Adipocyte (in vitro differentiated cells): ENCODE measurements around the gene NR1D2.
A peak's percentile ranks its signal among the peaks of the same experiment; 100 is the strongest.

Experiments used
- DNase-seq: peaks from one replicate; pipeline ENCODE4 v3.0.0-alpha.2; 2015; ENCODE audit warnings: low read depth
- H3K27me3 ChIP-seq: replicated peaks from 2 replicates; pipeline ENCODE4 v1.7.0; 2013; ENCODE audit warnings: mild to moderate bottlenecking, low read length, moderate library complexity; ENCODE audit not compliant: control insufficient read depth, insufficient read depth
- H3K36me3 ChIP-seq: 2 replicates; pipeline ENCODE4 v1.7.0; 2013; ENCODE audit warnings: low read length, mild to moderate bottlenecking, moderate library complexity; ENCODE audit not compliant: control insufficient read depth, insufficient read depth, severe bottlenecking
- H3K4me1 ChIP-seq: 2 replicates; pipeline ENCODE4 v1.7.0; 2013; ENCODE audit warnings: mild to moderate bottlenecking, low read length, moderate library complexity; ENCODE audit not compliant: control insufficient read depth, insufficient read depth
- H3K4me3 ChIP-seq: 2 replicates; pipeline ENCODE4 v1.7.0; 2013; ENCODE audit warnings: mild to moderate bottlenecking, low read length, moderate library complexity
- H3K9ac ChIP-seq: 2 replicates; pipeline ENCODE4 v1.7.0; 2013; ENCODE audit warnings: mild to moderate bottlenecking, low read length, moderate library complexity
- H3K9me3 ChIP-seq: 2 replicates; pipeline ENCODE4 v1.7.0; 2013; ENCODE audit warnings: mild to moderate bottlenecking, low read length, moderate library complexity; ENCODE audit not compliant: control insufficient read depth

Gene NR1D2

DNA sequence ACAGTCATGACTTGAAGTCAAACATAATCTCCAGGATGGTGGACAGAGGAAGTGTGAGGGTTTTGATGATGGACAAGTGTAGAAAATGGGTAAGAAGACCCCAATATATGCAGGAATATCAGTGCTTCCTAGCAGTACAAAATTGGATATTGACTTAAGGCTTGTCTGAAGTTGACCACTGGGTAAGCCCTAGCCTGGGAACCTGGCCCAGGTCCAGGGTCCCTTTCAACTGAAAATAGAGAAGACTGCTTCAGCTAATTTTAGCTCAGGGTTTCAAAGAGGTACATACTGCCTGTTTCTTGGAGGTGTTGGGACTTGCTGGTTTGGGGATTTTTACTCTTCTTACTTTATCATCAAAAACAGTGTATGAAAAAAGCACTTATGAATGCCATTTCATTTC, 4.7 kb downstream of the NR1D2 start:
- H3K4me3 ChIP-seq = no peak overlapping the region
- no peaks in the 10 kb centered on the region for H3K9me3 ChIP-seq
- H3K9ac ChIP-seq = no peak overlapping the region
- no peaks in the 10 kb centered on the region for H3K36me3 ChIP-seq
- H3K27me3 ChIP-seq = no peaks in the 10 kb centered on the region
- H3K4me1 ChIP-seq = peaks cover 40% of the 10 kb centered on the region
- no peak for DNase-seq

DNA sequence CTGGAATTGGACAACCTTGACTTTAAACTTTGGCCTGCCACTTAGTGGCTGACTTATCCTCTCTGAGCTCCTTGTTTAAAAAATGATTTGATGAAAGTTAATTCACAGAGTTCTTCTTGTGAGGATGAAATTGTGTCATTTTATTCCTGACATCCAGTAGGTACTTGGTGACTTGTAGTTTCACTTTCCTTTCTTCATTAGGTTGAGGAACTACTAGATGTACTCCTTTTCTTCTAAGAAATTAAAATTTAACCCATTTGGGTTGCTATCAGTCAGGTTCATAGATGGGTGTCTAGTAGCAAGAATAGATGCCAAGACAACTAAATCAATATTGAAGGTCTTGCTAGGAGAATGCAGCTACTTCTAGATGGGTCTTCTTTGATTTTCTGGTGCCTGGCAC, 5.2 kb downstream of the NR1D2 start:
- Histone ChIP-seq H3K9me3 (no peaks in the 10 kb centered on the region), H3K9ac (no peak overlapping the region), H3K36me3 (no peaks in the 10 kb centered on the region), H3K4me3 (no peak overlapping the region), H3K4me1 (peaks cover 40% of the 10 kb centered on the region), H3K27me3 (no peaks in the 10 kb centered on the region)
- DNase-seq = no peak

GRCh38 chr3:23952646-23953045, 7.6 kb downstream of the NR1D2 start:
- Histone ChIP-seq H3K9me3 (no peaks in the 10 kb centered on the region), H3K4me3 (no peak overlapping the region), H3K9ac (no peak overlapping the region), H3K4me1 (peaks cover 25% of the 10 kb centered on the region), H3K27me3 (no peaks in the 10 kb centered on the region), H3K36me3 (no peaks in the 10 kb centered on the region)
- DNase-seq = no peak

GRCh38 chr3:23953523-23953922, 8.4 kb downstream of the NR1D2 start:
- Histone ChIP-seq H3K27me3 (no peaks in the 10 kb centered on the region), H3K9ac (no peak overlapping the region), H3K4me1 (peaks cover 20% of the 10 kb centered on the region), H3K4me3 (no peak overlapping the region), H3K36me3 (peaks cover 4% of the 10 kb centered on the region), H3K9me3 (no peaks in the 10 kb centered on the region)
- no peak for DNase-seq

DNA sequence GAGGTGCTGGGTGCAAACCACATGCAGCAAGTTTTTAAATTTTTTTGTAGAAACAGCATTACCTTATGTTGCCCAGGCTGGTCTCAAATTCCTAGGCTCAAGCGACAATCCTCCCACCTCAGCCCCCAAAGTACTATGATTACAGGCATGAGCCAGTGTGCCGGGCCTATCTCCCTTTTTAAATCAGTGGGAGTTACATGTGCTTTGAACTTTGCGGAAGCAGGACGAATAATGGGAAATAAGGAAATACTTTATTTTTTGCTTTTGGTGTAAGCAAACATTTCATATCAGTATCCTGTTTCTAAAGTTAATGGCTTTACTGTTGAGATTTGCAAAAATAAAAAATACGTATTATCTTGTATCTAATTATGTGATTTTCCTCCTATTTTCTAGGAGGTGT, 9.1 kb downstream of the NR1D2 start:
- Histone ChIP-seq H3K9ac (no peak overlapping the region), H3K36me3 (peaks cover 4% of the 10 kb centered on the region), H3K4me1 (peaks cover 22% of the 10 kb centered on the region), H3K4me3 (no peak overlapping the region), H3K27me3 (no peaks in the 10 kb centered on the region), H3K9me3 (no peaks in the 10 kb centered on the region)
- no peak for DNase-seq

GRCh38 chr3:23956701-23957100, 11.6 kb downstream of the NR1D2 start:
- Histone ChIP-seq H3K4me3 (no peak overlapping the region), H3K9me3 (no peaks in the 10 kb centered on the region), H3K9ac (no peak overlapping the region), H3K36me3 (peaks cover 19% of the 10 kb centered on the region), H3K27me3 (no peaks in the 10 kb centered on the region), H3K4me1 (peaks cover 16% of the 10 kb centered on the region)
- DNase-seq = no peak

- Histone ChIP-seq H3K36me3 (peaks cover 34% of the 10 kb centered on the region), H3K4me3 (no peak overlapping the region), H3K9me3 (no peaks in the 10 kb centered on the region), H3K4me1 (peaks cover 17% of the 10 kb centered on the region), H3K9ac (no peak overlapping the region), H3K27me3 (no peaks in the 10 kb centered on the region)
- DNase-seq = peak; percentile 76
These were observed 14.2 kb downstream of the NR1D2 start for GRCh38 chr3:23959135-23959900.

DNA sequence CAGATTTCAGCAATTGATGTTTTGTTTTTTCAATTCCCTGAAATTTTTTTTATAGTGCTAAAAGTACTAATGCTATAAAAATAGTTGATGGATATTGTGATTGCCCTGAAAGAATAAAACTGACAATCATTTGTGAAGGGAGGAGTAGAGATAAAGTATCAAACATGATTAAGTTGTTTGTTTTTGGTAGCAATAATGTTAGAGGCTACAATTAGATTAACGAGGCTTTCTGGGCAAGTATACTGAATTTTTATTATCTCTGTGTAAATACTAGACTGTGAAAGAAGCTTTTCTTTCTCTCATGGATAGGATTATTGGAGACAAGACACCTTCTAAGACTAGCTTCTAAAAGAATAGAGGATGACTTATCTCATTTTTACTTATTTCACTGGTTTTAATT, 15.6 kb downstream of the NR1D2 start:
- Histone ChIP-seq H3K27me3 (no peaks in the 10 kb centered on the region), H3K9me3 (no peaks in the 10 kb centered on the region), H3K36me3 (peaks cover 41% of the 10 kb centered on the region), H3K4me1 (peaks cover 17% of the 10 kb centered on the region), H3K9ac (no peak overlapping the region), H3K4me3 (no peak overlapping the region)
- DNase-seq = no peak

GRCh38 chr3:23961066-23961465, 16.0 kb downstream of the NR1D2 start:
- Histone ChIP-seq H3K27me3 (no peaks in the 10 kb centered on the region), H3K9ac (no peak overlapping the region), H3K9me3 (no peaks in the 10 kb centered on the region), H3K36me3 (peaks cover 44% of the 10 kb centered on the region), H3K4me3 (no peak overlapping the region), H3K4me1 (peaks cover 17% of the 10 kb centered on the region)
- DNase-seq = no peak

DNA sequence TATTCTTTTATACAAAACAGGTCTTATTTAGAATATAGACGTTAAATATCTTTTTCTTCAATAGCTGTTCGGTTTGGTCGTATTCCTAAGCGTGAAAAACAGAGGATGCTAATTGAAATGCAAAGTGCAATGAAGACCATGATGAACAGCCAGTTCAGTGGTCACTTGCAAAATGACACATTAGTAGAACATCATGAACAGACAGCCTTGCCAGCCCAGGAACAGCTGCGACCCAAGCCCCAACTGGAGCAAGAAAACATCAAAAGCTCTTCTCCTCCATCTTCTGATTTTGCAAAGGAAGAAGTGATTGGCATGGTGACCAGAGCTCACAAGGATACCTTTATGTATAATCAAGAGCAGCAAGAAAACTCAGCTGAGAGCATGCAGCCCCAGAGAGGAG, 16.8 kb downstream of the NR1D2 start:
- no peak overlapping the region for H3K9ac ChIP-seq
- no peaks in the 10 kb centered on the region for H3K27me3 ChIP-seq
- DNase-seq = no peak
- no peaks in the 10 kb centered on the region for H3K9me3 ChIP-seq
- H3K4me3 ChIP-seq = no peak overlapping the region
- peaks cover 44% of the 10 kb centered on the region for H3K36me3 ChIP-seq
- peaks cover 24% of the 10 kb centered on the region for H3K4me1 ChIP-seq

- no peaks in the 10 kb centered on the region for H3K9me3 ChIP-seq
- no peak for DNase-seq
- H3K27me3 ChIP-seq = no peaks in the 10 kb centered on the region
- peaks cover 29% of the 10 kb centered on the region for H3K4me1 ChIP-seq
- H3K36me3 ChIP-seq = peaks cover 44% of the 10 kb centered on the region
- no peak overlapping the region for H3K9ac ChIP-seq
- H3K4me3 ChIP-seq = no peak overlapping the region
These were observed 19.6 kb downstream of the NR1D2 start for GRCh38 chr3:23964537-23965235.
